H1 (cell line): ENCODE measurements around the gene STAU1. TPM values are rescaled to one million over a fixed set of nuclear protein-coding genes. Genes with fewer than 3 reads are reported as not detected.

Source experiments
- SIN3A ChIP-seq, 2 experiments: IDR thresholded peaks in 1 of 2; conservative IDR thresholded peaks in 1 of 2; 2 replicates each; pipeline ENCODE4 v1.6.1; 2011 to 2012; ENCODE audit warnings: low read length in 2 of 2, improper control_type of control experiment in 1 of 2, low read depth in 1 of 2, mild to moderate bottlenecking in 1 of 2
- TEAD4 ChIP-seq: IDR thresholded peaks from 2 replicates; pipeline ENCODE4 v1.6.1; 2012; ENCODE audit warnings: low read depth, low read length, inconsistent platforms, mixed read lengths
- polyA plus RNA-seq, 7 experiments: library from polyadenylated mRNA; depleted of rRNA in 3 of 7; stranded (reverse) in 5 of 7; unstranded in 2 of 7; fragments of >200 nt in 5 of 7; fragments of 200-250 nt in 2 of 7; gene quantifications; 1 replicate in 5 of 7; 2 replicates in 1 of 7; 4 replicates in 1 of 7; pipeline versions ENCODE4 v1.2.1 to v1.2.3, GENCODE V29; 2011 to 2013; ENCODE audit warnings: missing spikeins in 2 of 7, mixed read lengths in 2 of 7
- total RNA-seq: library from RNA; stranded (reverse); fragmentation: NEBNext Ultra II Directional; extraction: Animal tissue kit (Norgen Biotek cat#: 25700); gene quantifications from 2 replicates; pipeline ENCODE4 v1.2.1, GENCODE V29; 2021

The STAU1 gene
- total and polyA plus RNA-seq, 2 of the 8 experiments (the other 6 are each of a cell fraction or from before 2014, with no cell fraction given), result 41.4 to 107 TPM

- TF ChIP-seq TEAD4 (no peak), SIN3A (conservative IDR thresholded peaks at IDR 0.05 in 1 of 2, IDR thresholded peaks at IDR 0.05 in 1 of 2; ENCODE audit: low read depth in 1 of 2, low read length in 2 of 2) (no peak)
- TF ChIP-seq, all 59 proteins: peak for 0
Observed at GRCh38 chr20:49236301-49236700, 48.2 kb upstream of the STAU1 start (continued).
